ENCODE results near the gene TAGLN3. TPM values are rescaled to one million over a fixed set of nuclear protein-coding genes. Genes with fewer than 3 reads are reported as not detected.

The TAGLN3 gene
- total and polyA plus RNA-seq, 8 donors, result 0.50 to 3.6 (median 2.6) TPM; not detected in 1

- Histone ChIP-seq H3K36me3 (no peaks in the 10 kb centered on the region), H3K27ac (no peak overlapping the region), H3K27me3 (no peaks in the 10 kb centered on the region), H3K4me3 (no peak overlapping the region), H3K9me3 (no peaks in the 10 kb centered on the region), H3K4me1 (peaks cover 0 to 2% of the 10 kb centered on the region in 2 donors)
- ATAC-seq (peak; percentile 97), DNase-seq (peak in 2 of 4 donors; percentile 56 to 87)
- TF ChIP-seq CTCF (IDR thresholded peaks at IDR 0.05), result peak; percentile 67 to 69
- intact Hi-C loops (cut with DNase I), result no loop called here
Measured at GRCh38 chr3:112013058-112013783, 14.5 kb downstream of the TAGLN3 start.

GRCh38 chr3:112013784-112014143 lies 15.0 kb downstream of the TAGLN3 start:
- Histone ChIP-seq H3K27ac (no peak overlapping the region), H3K4me3 (no peak overlapping the region), H3K4me1 (peaks cover 0 to 2% of the 10 kb centered on the region in 2 donors), H3K9me3 (no peaks in the 10 kb centered on the region), H3K27me3 (no peaks in the 10 kb centered on the region), H3K36me3 (no peaks in the 10 kb centered on the region)
- intact Hi-C loops (cut with DNase I), result no loop called here
- TF ChIP-seq CTCF (IDR thresholded peaks at IDR 0.05), result no peak
- ATAC-seq, result peak; percentile 27
- no peak for DNase-seq

GRCh38 chr3:112017091-112017490 lies 18.4 kb downstream of the TAGLN3 start:
- Histone ChIP-seq H3K27me3 (no peaks in the 10 kb centered on the region), H3K4me3 (no peak overlapping the region), H3K4me1 (peaks cover 0 to 2% of the 10 kb centered on the region in 2 donors), H3K9me3 (no peaks in the 10 kb centered on the region), H3K36me3 (no peaks in the 10 kb centered on the region), H3K27ac (no peak overlapping the region)
- DNase-seq, result no peak
- TF ChIP-seq CTCF (IDR thresholded peaks at IDR 0.05), result no peak
- intact Hi-C loops (cut with DNase I), result no loop called here
- ATAC-seq, result no peak

- ATAC-seq (no peak), DNase-seq (no peak)
- TF ChIP-seq CTCF (IDR thresholded peaks at IDR 0.05), result no peak
- Histone ChIP-seq H3K27ac (no peak overlapping the region), H3K4me3 (no peak overlapping the region), H3K36me3 (no peaks in the 10 kb centered on the region), H3K9me3 (no peaks in the 10 kb centered on the region), H3K27me3 (no peaks in the 10 kb centered on the region), H3K4me1 (no peaks in the 10 kb centered on the region)
- intact Hi-C loops (cut with DNase I), result no loop called here
Measured at GRCh38 chr3:112018712-112019111, 20.0 kb downstream of the TAGLN3 start.

GRCh38 chr3:112019716-112020115 lies 21.0 kb downstream of the TAGLN3 start:
- intact Hi-C loops (cut with DNase I), result no loop called here
- ATAC-seq (no peak), DNase-seq (no peak)
- Histone ChIP-seq H3K9me3 (no peaks in the 10 kb centered on the region), H3K4me3 (no peak overlapping the region), H3K27me3 (no peaks in the 10 kb centered on the region), H3K36me3 (no peaks in the 10 kb centered on the region), H3K4me1 (no peaks in the 10 kb centered on the region), H3K27ac (no peak overlapping the region)
- TF ChIP-seq CTCF (IDR thresholded peaks at IDR 0.05), result no peak

Measured in left lung (tissue), 10 donors.